NCI-H2107 (cell line): ENCODE data around the gene SLC9B1.

Experiments
- DNase-seq: peaks from one replicate; lab custom pipeline; 2025; lab: John Stamatoyannopoulos, UW

SLC9B1 gene, protein sequence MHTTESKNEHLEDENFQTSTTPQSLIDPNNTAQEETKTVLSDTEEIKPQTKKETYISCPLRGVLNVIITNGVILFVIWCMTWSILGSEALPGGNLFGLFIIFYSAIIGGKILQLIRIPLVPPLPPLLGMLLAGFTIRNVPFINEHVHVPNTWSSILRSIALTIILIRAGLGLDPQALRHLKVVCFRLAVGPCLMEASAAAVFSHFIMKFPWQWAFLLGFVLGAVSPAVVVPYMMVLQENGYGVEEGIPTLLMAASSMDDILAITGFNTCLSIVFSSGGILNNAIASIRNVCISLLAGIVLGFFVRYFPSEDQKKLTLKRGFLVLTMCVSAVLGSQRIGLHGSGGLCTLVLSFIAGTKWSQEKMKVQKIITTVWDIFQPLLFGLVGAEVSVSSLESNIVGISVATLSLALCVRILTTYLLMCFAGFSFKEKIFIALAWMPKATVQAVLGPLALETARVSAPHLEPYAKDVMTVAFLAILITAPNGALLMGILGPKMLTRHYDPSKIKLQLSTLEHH

DNA sequence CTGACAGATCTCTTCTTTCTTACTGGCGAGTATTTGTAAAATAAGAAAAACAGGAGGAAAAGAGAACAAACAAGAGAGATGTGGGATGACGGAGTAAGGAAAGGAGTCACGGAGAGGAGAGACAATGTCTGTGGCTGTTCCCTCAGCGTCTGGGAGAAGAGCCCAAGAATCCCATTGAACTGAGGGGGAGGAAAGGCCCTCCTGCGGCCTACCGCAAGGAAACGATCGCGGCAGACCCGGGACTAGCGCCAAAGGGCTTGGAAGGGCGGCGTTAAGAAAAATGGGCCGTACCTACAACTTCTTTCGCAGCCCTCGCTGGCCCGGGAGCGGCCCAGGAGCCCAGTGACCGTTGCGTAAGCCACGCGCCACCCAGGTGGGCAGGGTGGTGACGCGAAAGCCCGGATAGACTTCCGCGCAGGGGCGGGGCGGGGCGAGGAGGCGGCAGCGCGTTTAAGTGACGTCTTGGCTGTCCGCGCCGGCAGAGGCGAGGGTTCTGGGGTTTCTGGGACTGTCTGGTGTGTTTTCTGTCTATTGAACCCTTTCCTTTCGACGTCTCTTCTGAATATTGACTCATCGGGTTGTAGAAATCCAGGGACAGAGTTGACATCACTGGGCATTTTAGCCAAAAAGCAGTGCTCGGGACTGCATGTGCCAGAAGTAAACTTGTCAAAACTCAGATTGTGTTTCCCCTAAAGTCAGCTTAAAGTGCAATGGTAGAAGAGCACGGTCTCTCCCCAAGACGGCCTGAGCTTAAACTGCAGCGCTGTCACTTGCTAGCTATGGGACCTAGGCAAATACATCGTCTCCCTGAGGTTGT lies at the start of gene SLC9B1:
Gene SLC9B1, minus strand, starts transcription at position 398 of the 817 bp plus-strand sequence. CDS start 27,994 bp downstream, outside the sequence.
- peak; percentile 85 for DNase-seq

DNA sequence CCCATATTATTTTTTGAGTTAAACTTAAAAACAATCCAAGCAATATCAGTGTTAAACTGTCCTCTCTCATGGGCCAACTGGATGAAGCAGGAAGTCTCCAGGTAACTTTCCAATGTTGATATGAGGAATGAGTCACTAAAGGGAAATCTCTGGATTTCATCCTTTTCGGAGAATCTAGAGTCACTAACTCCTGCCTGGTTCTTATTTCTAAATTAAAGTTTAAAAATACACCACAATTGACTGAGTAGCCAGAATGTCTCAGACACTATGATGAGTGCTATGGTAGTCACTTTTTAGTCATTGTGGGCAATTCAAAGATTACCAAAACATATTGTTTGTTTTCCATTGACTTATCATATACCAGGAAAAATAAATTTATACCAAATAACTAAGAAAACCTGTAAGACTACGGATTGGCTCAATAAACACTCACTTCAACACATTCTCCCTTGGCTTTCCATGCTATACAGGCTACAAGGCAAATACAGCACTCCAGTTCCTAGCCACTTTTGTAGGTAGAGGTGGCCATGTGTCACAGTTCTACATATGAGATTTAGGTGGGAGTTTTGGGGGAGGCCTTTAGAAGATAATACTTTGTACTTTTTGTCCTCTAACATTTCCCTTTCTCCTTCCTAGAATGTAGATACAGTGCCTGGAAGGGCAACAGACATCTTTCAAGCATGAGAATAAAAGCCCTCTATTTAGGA lies 48.5 kb upstream of the SLC9B1 start:
- DNase-seq = no peak

DNA sequence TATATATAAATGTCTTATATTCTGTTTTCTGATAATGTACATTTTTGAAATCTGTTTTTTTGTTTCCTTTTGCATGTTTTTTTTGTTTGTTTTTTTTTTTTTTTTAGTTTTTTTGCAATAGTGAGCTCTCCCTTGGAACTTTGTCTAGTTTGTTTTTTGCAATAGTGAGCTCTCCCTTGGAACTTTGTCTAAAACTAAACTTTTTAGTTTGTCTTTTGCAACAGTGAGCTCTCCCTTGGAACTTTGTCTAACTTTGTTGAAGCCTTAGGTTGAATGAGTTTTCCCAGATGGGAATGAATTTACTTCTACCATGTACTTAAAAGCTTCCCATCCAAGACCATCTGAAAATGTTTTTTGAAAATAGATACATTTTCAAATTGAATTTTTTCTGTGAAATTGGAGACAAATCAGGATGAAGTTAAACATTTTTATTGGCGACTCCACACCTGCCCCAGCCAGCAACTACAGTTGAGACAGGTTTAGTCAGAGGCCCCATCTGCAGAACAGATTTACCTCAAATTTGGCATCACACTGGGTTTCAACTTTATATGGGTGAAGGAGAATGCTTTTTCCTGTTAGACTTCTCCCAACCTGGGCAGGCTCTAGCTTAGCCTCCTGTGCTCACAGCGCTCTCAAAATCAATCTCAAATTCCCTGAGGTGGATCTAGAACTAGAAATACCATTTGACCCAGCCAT lies 41.1 kb upstream of the SLC9B1 start:
- no peak for DNase-seq

DNA sequence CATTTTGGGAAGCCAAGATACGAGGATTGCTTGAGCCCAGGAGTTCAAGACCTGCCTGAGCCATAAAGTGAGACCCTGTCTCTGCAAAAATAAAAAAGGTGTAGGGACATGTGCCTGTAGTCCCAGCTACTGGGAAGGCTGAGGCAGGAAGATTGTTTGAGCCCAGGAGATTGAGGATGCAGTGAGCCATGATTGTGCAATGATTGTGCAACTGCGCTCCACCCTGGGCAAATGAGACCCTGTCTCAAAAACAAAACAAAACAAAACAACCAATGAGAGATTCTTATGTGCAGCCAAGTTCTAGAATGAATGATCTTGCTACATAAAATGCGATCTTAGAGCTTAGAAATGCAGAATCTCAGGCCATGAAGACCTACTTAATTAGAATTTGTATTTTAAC lies 34.5 kb upstream of the SLC9B1 start:
- no peak for DNase-seq

DNA sequence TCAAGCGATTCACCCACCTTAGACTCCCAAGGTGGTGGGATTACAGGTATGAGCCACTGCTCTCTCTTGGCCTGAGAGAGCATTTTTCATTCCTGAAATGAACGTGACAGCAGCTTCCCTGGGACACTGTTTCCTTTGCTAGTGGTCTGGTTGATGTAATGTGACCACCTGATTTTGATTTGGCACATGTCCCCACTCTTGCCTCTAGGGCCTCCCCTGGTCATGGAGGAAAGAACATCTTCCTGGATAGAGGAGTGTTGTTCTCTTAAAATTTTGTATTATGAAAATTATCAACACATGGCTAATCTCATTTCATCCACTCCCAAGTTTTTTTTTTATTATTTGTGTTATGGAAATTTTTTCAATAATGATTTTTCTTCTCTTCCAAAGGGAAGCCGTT lies 33.3 kb upstream of the SLC9B1 start:
- no peak for DNase-seq

DNA sequence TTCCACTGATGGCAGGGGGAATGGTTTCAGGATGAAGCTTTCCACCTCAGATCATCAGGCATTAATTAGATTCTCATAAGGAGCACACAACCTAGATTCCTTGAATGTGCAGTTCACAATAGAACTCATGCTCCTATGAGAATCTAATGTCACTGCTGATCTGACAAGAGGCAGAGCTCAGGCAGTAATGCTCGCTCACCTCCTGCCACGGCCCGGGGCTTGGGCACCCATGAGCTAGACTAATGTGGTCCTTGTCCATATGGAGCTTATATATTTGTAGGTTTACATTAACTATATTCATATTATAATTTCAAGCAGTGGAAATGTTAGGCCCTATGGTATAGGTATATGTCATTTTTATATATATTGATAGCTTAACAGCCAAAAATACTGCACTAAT lies 32.6 kb upstream of the SLC9B1 start:
- no peak for DNase-seq

DNA sequence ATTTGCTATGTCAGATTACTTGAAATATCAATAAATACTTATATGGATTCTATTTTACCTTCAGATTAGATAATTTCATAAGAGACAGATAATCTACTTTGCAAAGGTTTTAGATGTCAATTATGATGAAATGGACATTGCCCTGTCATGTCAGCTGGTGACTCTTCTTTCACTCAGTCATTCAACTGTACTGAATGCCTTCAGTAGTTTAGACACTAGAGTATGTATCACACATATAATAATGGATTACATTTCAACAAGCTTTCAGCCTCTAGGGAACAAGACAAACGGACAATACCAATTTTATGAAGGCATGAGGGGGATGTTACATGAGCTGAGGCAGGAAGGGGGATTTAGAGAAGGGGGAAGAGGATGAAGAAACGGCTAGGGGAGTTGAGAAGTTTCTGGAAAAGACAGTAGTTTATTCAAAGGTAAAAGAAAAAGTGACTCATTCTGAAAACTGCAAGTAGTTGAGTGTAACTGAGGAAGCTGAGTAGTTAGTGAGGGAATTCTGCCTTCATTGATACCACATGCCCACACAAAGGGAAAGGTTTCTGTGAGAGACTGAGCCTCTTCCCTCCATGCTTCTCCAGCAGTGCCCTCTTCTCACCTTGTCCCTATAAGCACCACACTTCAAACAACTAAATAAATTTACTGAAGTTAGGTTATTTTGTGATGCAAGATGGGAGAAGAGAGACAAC lies 31.4 kb upstream of the SLC9B1 start:
- no peak for DNase-seq

DNA sequence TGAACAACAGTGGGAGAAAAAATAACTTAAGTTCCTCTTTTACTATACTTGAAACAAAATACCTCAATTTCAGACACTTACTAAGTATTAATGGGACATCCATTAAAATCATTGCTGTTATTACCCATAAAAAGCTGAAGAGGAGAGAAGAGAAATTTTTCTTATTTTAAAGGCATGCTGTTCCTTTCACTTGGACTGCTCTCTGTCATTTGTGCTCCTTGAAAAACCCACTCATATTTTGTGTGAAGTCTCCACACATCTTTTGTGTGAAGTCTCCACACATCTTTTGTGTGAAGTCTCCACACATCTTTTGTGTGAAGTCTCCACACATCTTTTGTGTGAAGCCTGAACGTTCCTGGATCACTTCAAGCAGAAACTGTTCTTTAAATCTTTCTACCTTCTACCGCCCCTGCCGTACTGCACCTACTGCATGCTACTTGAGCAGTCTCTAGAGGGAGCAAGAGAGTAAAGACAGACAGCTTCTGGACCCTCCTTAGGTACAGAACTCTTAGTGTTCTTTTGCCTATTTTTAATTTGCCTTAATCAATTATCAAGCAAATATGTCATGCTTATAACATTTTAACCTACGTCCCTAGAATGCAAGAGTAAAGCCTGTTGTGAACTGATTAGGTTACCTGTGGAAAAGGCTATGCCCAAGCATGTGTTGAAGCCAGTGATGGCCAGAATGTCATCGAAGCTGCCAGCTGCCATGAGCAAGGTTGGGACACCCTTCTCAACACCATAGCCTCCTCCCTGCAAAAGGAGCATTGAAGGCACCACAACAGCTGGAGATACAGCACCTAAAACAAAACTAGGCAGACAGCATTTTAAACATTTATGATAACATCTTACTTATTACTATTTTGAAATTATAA lies 27.1 kb upstream of the SLC9B1 start:
- no peak for DNase-seq

DNA sequence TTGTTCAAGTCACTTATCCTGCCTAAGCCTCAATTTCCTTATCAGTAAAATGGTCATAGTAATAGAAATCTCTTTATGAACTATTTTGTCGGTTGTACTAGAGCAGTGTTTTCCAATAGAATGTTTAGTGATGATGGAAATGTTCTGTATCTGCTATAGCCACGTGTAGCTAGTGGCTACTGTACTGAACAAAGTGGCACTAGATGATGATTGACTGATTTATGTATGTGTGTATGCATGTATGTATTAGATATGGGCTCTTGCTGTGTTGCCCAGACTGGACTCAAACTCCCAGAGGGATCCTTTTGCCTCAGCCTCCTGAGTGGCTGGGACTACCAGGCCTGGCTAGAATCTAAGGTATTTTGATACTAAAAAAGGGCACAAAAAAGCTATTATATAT lies 24.7 kb upstream of the SLC9B1 start:
- no peak for DNase-seq

DNA sequence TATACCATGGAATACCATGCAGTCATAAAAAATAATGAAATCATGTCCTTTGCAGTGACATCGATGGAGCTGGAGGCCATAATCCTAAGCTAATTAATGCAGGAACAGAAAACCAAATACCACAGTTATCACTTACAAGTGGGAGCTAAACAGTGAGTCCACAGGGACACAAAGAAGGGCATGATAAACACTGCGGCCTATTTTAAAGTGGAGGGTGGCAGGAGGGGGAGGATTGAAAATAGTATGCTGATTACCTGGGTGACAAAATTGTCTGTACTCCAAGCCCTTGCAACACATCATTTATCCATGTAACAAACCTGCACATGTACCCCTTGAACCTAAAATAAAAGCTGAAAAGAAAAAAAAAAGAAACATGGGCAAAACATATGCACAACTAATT lies 16.7 kb upstream of the SLC9B1 start:
- no peak for DNase-seq

DNA sequence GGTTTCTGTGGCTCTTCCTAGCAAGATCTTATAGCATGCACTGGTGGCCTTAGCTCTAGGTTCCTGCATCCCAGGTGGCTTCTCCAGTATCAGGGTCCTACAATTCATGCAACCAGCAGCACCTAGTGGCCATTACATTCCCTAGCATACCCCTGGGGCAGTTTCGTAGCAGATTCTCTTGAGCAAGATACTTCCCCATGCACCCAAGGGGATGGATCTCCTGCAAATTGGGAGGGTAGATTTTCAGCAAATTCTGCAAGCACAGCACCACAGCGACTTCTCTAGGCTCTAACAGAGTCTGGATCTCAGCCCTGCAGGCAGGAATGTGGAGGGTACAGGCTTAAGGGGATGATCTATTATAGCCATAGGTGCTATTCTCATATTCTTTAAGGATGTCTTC lies 13.1 kb upstream of the SLC9B1 start:
- no peak for DNase-seq

DNA sequence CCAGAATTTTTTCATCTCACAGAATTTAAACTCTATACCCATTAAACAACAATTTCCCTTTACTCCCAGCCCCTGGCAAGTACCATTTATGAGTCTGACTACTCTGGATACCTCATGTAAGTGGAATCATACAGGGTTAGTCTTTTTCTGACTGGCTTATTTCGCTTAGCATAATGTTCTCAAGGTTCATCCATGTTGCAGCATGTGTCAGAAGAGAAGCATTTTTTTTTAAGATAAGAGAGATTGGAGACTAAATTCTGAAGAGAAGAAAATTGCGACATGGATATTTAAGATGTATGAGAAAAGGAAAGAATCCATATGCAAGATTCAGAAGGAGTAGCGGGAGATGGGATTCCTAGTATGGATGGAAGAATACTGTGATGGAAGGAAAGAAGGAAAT lies 11.3 kb upstream of the SLC9B1 start:
- DNase-seq = no peak

DNA sequence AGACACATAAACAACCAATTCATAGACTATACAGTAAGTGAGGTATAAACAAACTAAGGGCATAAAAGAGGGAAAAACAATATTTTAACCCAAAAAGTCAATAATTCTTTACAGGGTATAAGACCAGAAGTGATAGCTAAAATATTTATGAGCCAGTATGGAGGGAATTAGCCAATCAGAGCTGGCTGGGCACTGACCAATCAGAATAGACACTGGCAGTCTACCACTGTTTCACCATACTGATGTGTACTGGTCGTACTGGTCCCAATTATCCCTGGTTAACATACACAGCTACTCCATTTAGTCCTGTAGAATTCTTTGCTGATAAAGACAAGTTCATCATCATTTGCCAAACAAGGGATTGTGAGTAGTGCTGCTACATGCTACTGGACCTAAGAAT lies 9.8 kb upstream of the SLC9B1 start:
- no peak for DNase-seq

DNA sequence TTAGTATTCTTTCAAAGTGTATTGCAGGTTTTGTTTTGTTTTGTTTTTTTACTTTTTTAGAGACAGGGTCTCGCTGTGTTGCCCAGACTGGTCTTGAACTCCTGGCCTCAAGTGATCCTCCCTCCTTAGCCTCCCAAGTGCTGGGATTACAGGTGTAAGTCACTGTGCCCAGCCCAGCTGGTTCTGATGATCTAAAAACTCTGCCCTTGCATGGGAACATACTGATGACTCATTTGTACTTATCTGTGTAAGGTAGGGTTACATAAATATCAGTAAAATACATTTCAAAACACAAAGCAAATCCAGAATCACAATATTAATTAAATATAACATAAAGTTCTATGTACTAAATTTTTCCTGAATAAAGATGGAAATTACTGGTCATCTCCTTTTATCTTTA lies 7.4 kb upstream of the SLC9B1 start:
- DNase-seq = no peak

DNA sequence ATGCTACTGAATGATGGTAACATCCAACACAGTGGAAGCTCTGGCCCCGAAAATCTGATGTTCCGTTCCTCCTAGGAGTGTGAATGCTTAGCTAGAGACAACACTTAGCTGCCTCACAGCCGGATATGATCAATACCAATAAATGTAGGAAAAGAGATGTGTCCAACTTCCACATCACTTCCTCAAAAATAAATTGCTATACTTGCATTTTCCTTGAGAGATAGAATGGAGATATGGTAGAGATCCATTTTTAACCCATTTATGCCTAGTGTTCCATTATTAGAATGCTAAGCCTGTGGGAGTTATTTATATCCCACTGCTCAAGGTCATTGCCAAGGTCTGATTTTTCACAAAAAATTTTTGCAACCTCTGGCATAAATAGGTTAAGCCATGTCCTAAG lies 5.5 kb upstream of the SLC9B1 start:
- DNase-seq = no peak

DNA sequence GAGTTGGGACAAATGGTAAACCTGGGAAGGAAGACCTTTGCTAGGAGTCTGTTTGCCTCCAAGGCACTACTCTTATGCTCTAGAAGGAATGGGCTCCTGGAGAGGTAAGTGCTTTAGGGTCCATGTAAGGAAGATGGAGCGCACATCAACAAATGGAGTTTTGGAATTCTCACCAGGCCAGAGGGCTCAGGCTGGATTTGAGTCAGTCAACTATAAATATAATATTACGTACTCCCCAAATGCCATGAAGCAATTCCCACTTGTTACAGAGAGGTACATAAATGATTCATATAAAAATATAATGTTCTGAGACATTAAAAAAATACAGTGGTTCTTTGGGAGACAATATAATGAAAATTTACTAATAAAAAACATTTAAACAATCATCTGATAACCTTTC lies 1.6 kb upstream of the SLC9B1 start:
- no peak for DNase-seq

DNA sequence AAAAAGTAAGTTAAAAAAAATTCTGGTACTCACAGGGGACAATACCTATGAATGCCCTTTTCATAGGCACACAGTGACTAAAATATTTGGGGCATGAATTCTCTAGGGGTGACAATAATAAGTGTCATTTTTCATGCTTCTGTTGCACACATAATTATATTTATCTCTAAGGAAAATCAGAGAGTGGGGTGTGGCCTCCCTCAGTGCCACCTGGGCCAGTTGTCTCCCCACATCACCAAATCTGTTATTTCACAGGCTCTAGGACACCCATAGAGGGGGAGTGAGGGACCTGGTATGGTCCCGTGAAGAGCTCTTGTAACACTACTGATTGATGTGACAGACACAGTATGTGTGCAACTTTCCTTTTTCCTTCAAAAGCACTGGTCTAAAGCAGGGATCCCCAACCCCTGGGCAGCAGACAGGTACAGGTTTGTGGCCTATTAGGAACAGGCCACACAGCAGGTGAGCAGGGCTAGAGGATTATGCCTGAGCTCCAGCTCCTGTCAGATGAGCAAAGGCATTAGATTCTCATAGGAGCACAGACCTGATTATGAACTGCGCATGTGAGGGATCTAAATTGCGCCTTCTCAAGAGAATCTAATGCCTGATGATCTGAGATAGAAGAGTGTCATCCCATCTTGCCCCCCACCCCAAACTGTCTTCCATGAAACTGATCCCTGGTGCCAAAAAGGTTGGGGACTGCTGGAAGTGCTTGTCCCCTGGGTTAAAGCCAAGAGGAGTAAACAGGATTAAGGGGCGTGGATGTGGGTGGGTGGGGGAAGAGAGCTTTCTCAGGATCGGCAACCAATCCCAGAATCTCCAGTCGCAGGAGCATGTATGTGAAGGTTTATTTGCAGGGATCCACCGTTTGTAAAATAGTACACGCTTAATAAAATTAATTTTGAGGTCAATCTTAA lies 856 bp downstream of the SLC9B1 start:
- no peak for DNase-seq

DNA sequence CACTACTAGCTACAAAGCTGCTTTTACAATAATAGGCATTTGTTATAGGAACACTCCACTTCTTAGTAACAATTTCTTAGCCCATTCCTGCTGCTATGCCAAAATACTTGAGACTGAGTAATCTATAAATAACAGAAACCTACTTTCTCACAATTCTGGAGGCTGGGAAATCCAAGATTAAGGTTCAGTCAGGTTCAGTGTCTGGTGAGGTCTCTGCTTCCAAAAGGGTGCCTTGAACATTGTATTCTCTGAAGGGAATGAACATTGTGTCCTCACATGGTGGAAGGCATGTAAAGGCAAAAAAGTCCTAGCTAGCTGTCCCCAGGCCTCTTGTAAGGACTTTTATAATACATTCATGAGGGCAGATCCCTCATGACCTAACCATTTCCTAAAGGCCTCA lies 7.0 kb downstream of the SLC9B1 start:
- DNase-seq = no peak

DNA sequence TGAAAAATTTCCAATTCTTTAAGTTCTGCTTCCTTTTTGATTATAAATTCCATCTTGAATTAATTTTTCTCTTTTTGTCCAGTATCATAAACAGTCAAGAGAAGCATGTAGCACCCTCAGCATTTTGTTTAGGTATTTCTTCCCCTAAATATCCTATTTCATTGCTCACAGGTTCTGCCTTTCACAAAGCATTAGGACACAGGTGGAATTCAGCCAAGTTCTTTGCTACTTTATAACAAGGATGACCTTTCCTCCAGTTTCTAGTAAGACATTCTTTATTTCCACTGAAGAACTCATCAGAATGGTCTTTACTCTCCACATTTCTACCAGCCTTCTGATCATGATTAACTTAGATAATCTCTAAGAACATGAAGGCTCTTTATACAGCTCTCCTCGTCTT lies 7.4 kb downstream of the SLC9B1 start:
- no peak for DNase-seq
